ENCODE data around the gene GNAZ. TPM values are rescaled to one million over a fixed set of nuclear protein-coding genes. Genes with fewer than 3 reads are reported as not detected.

GNAZ gene
- total RNA-seq, 4 donors from 2014 or later = 2.7 to 14.7 (median 7.8) TPM

- Histone ChIP-seq H3K27me3 (no peaks in the 10 kb centered on the region), H3K4me1 (peaks cover 4 to 7% (median 5%) of the 10 kb centered on the region in 4 donors), H3K4me3 (no peak overlapping the region), H3K36me3 (no peaks in the 10 kb centered on the region), H3K27ac (no peak overlapping the region), H3K9me3 (no peaks in the 10 kb centered on the region)
- DNase-seq = no peak
- in situ Hi-C loops (cut with MboI; ENCODE audit: low pct_ligation_motif_present in 1 of 4, low pct_unique_long_range_greater_than_20kb in 1 of 4, low sequenced_read_pairs in 3 of 4) (loop anchor here in 1 of 4 donors (25.0 kb wide), 1 partner anchor 229 kb away; no protein-coding TSS in a partner anchor), intact Hi-C loops (cut with DNase I; ENCODE audit: low total_unique reads) (no loop called here)
- TF ChIP-seq CTCF (IDR thresholded peaks at IDR 0.05) (no peak), POLR2A (IDR thresholded peaks at IDR 0.05) (no peak), POLR2AphosphoS5 (IDR thresholded peaks at IDR 0.05) (no peak), EP300 (IDR thresholded peaks at IDR 0.05; ENCODE audit: low read depth) (no peak)
- WGBS, 2 donors (ENCODE audit: low coverage in 1 of 2) = 91% methylated on average over 14 of the region's 14 CpGs; no CpG with 5 or more reads in 1 of the 2 donors
Measured at GRCh38 chr22:23158516-23159290, 88.4 kb downstream of the GNAZ start.

GRCh38 chr22:23159291-23159630 is 88.9 kb downstream of the GNAZ start:
- Histone ChIP-seq H3K4me1 (peaks cover 5 to 12% (median 8%) of the 10 kb centered on the region in 4 donors), H3K27ac (no peak overlapping the region), H3K4me3 (no peak overlapping the region), H3K27me3 (no peaks in the 10 kb centered on the region), H3K9me3 (no peaks in the 10 kb centered on the region), H3K36me3 (no peaks in the 10 kb centered on the region)
- no peak for TF ChIP-seq POLR2A (IDR thresholded peaks at IDR 0.05)
- no peak for TF ChIP-seq POLR2AphosphoS5 (IDR thresholded peaks at IDR 0.05)
- TF ChIP-seq EP300 (IDR thresholded peaks at IDR 0.05; ENCODE audit: low read depth) = no peak
- no peak for TF ChIP-seq CTCF (IDR thresholded peaks at IDR 0.05)
- in situ Hi-C loops (cut with MboI; ENCODE audit: low pct_ligation_motif_present in 1 of 4, low pct_unique_long_range_greater_than_20kb in 1 of 4, low sequenced_read_pairs in 3 of 4) (loop anchor here in 1 of 4 donors (25.0 kb wide), 1 partner anchor 228 kb away; no protein-coding TSS in a partner anchor), intact Hi-C loops (cut with DNase I; ENCODE audit: low total_unique reads) (no loop called here)
- DNase-seq = no peak
- 84% methylated on average over 6 of the region's 6 CpGs; no CpG with 5 or more reads in 1 of the 2 donors for WGBS, 2 donors (ENCODE audit: low coverage in 1 of 2)

- no peak for DNase-seq
- 40 to 83% methylated on average over 1 to 4 of the region's 4 CpGs for WGBS, 2 donors (ENCODE audit: low coverage in 1 of 2)
- Histone ChIP-seq H3K4me1 (peaks cover 5 to 16% (median 10%) of the 10 kb centered on the region in 4 donors), H3K27me3 (no peaks in the 10 kb centered on the region), H3K4me3 (no peak overlapping the region), H3K9me3 (no peaks in the 10 kb centered on the region), H3K36me3 (no peaks in the 10 kb centered on the region), H3K27ac (no peak overlapping the region)
- in situ Hi-C loops (cut with MboI; ENCODE audit: low pct_ligation_motif_present in 1 of 4, low pct_unique_long_range_greater_than_20kb in 1 of 4, low sequenced_read_pairs in 3 of 4) (loop anchor here in 1 of 4 donors (25.0 kb wide), 1 partner anchor 226 kb away; no protein-coding TSS in a partner anchor), intact Hi-C loops (cut with DNase I; ENCODE audit: low total_unique reads) (no loop called here)
- no peak for TF ChIP-seq EP300 (IDR thresholded peaks at IDR 0.05; ENCODE audit: low read depth)
Measured at GRCh38 chr22:23161029-23161428, 90.7 kb downstream of the GNAZ start.

- Histone ChIP-seq H3K9me3 (no peaks in the 10 kb centered on the region), H3K27ac (no peak overlapping the region), H3K27me3 (no peaks in the 10 kb centered on the region), H3K4me3 (no peak overlapping the region), H3K4me1 (peaks cover 5 to 16% (median 10%) of the 10 kb centered on the region in 4 donors), H3K36me3 (no peaks in the 10 kb centered on the region)
- WGBS, 2 donors (ENCODE audit: low coverage in 1 of 2) = 89% methylated on average over 13 of the region's 13 CpGs; no CpG with 5 or more reads in 1 of the 2 donors
- in situ Hi-C loops (cut with MboI; ENCODE audit: low pct_ligation_motif_present in 1 of 4, low pct_unique_long_range_greater_than_20kb in 1 of 4, low sequenced_read_pairs in 3 of 4) (loop anchor here in 1 of 4 donors (25.0 kb wide), 1 partner anchor 226 kb away; no protein-coding TSS in a partner anchor), intact Hi-C loops (cut with DNase I; ENCODE audit: low total_unique reads) (no loop called here)
- no peak for DNase-seq
- TF ChIP-seq POLR2A (IDR thresholded peaks at IDR 0.05) (no peak), EP300 (IDR thresholded peaks at IDR 0.05; ENCODE audit: low read depth) (no peak), CTCF (IDR thresholded peaks at IDR 0.05) (no peak), POLR2AphosphoS5 (IDR thresholded peaks at IDR 0.05) (no peak)
Measured at GRCh38 chr22:23161574-23161973, 91.3 kb downstream of the GNAZ start.

All from transverse colon (tissue), 4 donors.